ENCODE data around the gene HTRA2.
"Not testable (repeated sequence)": the region's sequence is repeated elsewhere in the genome, so short reads cannot be mapped to it uniquely, and the experiment has no call there.

The HTRA2 gene

DNA sequence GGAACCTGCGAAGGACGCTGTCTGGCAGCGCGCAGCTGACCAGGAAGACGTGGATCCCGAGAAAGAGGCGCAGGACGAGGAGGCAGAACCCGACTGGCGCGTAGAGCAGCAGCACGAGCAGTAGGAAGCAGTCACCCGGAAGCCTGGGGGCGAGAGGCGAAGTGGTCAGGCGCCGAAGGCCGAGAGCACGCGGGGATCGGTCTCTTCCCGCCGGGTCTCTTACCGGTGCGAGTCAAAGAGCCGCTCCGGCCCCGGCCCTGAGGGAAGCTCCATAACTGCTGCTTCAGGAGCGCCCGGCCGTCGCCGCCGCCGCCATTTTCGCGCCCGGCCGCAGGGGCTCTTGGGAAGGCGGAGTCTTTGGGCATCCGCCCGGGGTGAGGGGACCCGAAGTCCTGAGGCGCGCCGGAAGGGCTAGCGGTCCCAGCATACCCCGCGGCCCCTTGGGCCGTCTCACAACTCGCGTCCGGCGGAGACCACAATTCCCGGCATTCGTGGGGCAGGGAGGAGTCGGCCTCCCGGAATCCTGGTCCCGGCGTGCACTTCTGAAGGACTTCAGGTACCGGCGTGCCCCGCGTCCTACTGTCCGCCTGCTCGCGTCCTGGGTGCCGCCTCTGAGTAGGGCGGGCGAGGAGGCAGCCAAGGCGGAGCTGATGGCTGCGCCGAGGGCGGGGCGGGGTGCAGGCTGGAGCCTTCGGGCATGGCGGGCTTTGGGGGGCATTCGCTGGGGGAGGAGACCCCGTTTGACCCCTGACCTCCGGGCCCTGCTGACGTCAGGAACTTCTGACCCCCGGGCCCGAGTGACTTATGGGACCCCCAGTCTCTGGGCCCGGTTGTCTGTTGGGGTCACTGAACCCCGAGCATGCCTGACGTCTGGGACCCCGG is at the start of gene HTRA2, which contains the start of gene AUP1:
Gene HTRA2, plus strand, starts transcription at position 577 of the 882 bp plus-strand sequence. Its CDS starts 74 bp downstream, at position 651.
Gene AUP1, minus strand, starts transcription at position 350 of the 882 bp plus-strand sequence. Its CDS starts 77 bp downstream, at position 273.
- peak; percentile 99 for DNase-seq (ENCODE audit: low spot score)

DNA sequence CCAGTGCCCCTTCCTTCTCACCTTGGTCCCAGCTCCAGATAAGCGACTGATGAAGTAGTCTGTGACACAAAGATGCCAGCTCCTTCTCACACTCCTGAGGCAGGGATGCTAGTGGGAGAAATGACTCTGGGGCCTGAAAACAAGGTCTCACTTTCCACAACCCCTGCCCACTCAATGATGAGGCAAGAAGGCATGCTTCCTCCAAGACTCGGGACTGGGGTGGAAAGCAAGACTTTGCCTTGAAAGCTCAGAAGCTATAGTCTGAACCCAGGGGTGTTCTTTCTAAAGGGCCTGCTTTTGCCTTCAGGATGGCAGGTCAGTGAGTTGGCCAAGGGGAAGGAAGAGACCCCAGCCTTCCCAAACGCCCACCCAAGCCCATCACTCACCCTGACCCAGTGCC is 48.3 kb upstream of the HTRA2 start:
- no peak for DNase-seq (ENCODE audit: low spot score)

DNA sequence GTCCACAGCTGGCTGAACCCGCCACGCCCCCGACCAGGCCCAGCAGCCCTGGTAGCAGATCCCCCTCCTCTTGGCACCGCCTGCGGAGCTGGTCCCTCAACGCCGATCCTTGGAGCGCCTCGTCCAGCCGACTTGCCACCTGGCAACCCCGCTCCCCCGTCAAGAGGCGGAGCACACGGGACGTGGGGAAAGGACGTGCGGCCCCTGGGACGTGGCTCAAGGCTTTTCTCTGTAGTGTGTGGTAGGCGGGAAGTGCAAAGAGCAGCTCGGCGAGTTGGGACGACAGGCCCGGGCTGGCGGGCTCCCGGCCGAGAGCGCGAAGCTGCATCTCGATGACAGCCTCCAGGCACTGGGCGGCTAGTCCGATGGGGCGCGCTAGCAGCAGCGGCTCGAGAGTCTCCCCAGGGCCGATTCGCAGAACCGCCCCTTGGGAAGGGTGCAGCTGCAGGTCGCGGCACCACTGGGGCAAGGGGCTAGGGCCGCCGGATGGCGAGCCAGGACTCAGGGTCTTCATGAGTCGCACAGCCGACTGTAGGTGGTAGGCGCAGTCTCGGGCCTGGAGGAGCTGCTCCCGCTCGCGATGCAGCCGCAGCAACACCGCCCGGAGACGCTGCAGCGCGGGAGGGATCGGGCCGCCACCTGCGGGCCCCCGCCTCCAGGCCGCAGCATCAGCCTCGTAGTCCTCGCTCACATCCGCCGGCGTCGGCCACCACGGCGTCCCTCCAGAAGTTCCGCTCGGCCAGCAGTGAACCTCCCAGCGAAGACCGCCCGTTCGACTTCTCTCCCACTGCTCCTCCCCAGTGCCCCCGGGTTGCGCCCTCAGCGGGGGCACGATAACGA is 47.6 kb upstream of the HTRA2 start:
- peak; percentile 31 for DNase-seq (ENCODE audit: low spot score)

DNA sequence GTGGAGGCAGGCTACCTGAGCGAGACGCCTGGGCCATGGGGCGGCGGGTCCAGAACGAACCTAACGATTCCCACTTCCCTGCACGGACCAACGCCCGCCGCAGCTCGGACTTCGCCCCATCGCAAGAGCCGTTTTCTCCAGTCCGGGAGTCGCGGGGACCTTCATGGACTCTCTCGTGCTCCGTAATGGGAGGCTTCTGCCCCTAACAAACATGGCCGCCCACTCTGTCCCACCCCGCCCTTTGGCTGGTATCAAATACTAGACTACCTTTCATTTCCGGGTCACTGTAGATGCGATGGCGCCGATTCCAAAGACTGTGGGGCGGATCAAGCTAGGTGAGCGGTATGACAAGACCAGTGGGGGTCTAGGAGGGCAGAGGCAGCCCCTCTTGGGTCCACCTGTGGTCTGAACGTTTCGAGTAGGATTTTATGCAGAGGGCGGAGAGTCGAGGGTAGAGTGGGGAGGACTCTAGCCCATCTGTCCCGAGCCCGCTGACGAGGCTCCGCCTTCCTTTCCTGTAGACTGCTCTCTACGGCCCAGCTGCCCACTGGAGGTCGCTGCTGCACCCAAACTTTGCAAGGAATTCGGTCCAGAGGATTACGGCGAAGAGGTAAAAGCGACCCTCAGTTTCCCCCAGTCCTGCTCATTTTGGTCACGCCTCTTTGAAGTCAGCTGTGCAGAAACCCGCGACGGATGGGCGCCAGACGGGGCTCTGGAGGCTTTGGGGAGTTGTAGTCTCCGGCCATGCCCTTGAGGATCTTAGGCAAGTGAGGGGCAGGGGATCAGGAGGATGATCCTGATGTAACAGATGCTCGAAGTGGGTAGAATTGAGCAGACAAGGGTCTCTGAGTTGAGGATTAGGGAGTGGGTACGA is 46.7 kb upstream of the HTRA2 start, which contains the start of the genes CCDC142 and TTC31:
Gene CCDC142, minus strand, starts transcription at position 198 of the 874 bp plus-strand sequence. Its CDS starts 161 bp downstream, at position 37.
Gene TTC31, plus strand, starts transcription at position 281 of the 874 bp plus-strand sequence. Its CDS starts 15 bp downstream, at position 296.
- peak; percentile 94 for DNase-seq (ENCODE audit: low spot score)

DNA sequence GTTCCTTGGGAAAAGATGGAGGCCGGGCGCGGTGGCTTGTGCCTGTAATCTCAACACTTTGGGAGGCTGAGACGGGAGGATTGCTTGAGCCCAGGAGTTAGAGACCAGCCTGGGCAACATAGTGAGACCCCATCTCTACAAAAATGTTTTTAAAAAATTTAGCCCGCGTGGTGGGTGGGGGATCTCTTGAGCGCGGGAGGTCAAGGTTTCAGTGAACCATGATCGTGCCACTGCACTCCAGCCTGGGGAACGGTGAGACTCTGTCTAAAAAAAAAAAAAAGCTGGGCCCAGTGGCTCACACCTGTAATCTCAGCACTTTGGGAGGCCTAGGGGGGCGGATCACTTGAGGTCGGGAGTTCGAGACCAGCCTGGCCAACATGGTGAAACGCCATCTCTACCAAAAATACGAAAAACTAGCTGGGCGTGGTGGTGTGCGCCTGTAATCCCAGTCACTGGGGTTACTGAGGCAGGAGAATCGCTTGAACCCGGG is 46.0 kb upstream of the HTRA2 start:
- DNase-seq (ENCODE audit: low spot score), result not testable (repeated sequence)

DNA sequence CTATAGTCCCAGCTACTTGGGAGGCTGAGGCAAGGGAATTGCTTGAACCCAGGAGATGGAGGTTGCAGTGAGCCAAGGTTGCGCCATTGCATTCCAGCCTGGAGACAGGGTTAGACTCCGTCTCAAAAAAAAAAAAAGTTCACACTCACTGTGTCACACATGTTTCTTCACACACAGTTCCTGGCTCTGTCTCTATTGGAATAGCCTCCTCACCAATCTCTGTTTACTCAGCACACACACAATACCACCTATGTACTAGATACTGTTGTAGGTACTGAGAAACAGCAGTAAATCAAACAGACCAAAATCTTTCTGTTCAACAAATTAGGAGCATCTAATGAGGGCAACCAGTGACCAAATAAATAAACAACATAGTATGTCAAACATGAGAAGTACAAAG is 43.6 kb upstream of the HTRA2 start:
- no peak for DNase-seq (ENCODE audit: low spot score)

DNA sequence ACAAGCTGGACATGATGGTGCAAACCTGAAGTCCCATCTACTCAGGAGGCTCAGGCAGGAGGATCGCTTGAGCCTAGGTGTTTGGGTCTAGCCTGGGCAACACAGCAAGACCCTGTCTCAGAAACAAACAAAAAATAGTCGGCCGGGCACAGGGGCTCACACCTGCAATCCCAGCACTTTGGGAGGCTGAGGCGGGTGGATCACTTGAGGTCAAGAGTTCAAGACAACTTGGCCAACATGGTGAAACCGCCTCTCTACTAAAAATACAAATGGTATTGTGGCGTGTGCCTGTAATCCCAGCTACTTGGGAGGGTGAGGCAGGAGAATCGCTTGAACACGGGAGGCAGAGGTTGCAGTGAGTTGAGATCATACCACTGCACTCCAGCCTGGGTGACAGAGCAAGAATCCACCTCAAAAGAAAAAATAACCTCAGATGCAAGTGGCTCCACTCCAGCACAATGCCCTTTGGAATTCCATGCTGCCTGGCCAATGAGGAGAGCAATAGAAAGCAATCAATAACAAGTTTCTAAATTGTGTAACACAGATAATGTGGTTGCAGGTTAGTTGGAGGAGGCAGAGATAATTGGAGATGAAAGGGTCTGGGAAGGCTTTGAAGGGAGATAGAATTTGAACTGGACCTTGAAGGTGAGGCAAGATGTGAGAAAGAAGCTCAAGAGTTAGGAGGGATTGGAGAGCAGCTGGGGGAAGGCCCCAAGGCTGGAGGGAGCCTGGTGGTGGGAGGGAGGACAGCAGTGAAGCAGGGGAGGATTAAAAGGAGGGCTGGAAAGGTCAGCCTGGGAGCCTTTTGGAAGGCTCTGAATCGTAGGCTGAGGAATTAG is 40.9 kb upstream of the HTRA2 start:
- no peak for DNase-seq (ENCODE audit: low spot score)

DNA sequence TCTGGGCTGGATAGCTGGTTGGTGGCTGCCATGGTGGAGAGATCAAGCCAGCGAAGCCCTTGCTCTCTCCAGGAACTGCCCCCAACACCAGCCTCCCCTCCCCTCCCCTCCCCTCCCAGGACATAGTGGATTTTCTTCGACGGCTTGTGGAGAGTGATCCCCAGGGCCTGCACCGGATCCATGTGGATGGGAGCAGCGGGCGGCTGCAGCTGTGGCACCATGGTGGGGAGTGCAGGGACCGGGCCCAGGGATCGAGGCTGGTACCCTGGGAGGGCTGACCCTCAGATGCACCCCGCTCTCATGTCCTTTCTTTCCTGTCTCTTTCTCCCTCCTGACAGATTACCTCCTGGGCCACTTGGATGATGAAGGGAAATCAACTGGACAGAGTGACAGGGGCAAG is 39.8 kb upstream of the HTRA2 start:
- no peak for DNase-seq (ENCODE audit: low spot score)

DNA sequence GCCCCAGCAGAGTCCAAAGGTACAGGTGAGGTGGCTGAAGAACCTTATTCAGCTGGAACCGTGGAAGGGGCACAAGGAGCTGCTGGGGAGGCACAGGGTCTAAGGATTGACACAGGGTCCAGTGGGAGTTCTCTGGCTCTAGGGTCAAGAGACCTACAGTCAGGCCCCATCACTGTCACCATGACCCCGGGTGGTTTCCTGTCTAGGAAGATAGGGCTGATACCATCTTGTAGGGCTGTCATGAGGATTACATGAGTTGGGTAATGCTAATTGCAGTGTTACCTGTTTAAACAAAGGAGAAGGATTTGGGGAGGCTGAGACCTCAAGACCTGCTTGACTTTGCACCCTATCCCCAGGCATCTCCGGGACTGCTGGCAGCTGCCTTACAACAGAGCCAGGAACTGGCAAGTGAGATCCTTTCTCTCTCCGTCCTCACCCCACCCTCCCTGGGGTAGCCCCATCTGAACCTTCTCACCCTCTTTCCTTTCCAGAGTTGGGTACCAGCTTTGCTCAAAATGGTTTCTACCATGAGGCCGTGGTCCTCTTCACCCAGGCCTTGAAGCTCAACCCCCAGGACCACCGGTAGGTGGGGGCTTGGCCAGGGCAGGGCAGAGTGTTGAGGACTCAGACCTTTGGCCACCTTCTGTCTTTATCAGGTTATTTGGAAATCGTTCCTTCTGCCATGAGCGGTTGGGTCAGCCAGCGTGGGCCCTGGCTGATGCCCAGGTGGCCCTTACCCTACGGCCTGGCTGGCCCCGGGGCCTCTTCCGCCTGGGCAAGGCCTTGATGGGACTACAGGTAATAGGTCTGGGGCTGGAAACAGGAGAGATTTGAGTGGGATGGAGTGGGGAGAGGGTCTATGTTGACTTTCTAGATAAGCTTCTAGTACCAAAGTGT is 37.8 kb upstream of the HTRA2 start:
- DNase-seq (ENCODE audit: low spot score), result no peak

DNA sequence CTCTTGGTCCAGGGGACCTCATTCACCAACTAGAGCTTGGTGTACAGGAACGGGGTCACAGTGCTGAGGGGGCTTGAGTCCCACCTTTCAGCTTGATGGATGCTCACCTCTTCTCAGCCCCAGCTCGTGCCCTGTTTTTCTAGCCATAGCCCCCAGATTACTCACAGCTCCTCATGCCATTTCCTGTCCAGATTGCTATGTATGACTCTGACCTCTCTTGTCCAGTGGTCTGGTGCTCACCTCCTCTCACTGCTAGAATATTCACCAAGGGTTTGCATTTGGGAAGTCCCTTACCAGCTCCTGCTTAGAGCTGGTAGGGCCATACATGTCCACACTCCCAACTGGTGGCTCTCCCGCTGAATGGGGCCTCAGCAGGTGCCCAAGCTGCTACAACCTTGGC is 36.2 kb upstream of the HTRA2 start:
- no peak for DNase-seq (ENCODE audit: low spot score)

DNA sequence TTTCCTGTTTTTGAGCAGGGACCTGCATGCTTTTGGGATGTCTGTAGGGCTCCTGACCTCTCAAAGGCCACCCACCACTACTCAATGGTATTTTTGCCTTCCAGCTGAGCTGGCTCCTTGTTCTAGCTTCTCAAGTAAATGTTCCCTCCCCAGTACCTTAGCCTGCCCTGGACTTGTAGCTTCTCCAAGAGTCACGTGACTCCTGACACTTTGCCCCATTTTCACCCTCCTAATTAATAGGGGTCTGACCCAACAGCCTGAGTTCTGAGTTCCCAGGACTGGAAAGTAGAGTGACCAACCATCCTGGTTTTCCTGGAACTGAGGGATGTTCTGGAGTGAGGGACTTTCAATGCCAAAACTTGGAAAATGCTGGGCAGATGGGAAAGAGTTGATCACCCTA is 34.3 kb upstream of the HTRA2 start:
- DNase-seq (ENCODE audit: low spot score), result no peak

DNA sequence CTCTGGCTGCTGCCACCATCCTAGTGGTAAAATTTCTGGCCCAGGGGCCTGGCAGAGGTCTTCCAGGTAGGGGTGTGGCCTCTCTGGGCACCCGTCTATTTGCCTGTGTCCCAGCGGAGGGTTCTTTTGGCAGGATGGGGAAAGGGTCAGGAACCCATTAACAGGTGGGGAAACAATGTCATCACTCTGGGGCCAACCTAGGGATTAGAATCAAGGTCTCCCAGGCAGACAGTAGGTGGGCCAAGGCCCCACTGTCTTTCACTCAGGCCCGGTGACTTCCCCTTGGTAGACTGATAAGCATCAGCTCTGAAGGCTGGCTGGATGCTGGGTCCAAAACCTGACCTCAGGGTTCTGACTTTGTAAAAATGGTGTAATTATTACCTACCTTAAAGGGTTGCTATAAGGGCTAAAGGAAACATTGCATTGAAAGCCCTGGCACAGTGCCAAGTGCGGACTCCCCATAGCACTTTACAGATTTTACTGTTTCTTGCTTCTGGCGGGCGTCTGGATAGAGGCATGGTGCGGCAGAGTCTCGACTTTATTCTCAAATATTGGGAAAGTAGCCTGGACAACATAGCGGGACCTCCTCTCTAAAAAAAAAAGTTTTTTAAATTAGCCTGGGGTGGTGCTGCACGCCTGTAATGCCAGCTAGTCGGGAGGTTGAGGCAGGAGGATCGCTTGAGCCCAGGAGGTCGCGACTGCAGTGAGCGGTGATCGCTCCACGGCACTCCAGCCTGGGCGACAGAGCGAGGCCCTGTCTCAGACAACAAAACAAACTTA is 32.5 kb upstream of the HTRA2 start:
- DNase-seq (ENCODE audit: low spot score), result no peak

DNA sequence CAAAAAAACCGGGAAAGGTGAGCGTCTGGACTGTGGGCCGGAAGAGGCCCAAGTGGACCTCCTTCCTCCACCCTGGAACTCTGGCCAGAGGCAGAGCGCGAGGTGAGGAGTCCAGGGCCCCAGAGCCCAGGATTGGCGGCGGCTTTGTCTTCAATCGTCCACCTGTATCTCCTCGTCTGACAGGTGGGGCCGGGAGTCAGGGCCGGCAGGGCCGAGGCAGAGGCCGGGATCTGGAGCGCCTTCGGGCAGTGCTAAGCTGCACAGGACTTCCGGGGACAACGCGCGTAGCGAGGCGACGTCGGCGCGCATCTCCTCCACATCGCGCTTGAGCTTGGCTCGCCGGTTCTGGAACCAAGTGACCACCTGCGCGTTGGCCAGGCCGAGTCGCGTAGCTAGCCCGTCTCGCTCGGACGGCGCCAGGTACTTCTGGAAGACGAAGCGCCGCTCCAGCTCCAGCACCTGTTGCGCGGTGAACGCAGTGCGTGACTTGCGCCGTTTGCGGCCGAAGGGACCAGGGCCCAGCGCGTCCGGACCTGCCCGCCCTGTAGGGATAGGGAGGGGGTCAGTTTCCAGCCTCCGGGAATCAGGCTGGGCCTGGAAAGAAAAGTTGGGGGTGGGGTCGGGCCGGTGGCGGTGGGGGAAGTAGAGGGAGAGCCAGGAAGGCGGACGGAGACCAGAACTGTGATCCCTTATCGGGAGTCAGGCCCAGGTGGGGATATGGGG is 31.8 kb upstream of the HTRA2 start:
- no peak for DNase-seq (ENCODE audit: low spot score)

DNA sequence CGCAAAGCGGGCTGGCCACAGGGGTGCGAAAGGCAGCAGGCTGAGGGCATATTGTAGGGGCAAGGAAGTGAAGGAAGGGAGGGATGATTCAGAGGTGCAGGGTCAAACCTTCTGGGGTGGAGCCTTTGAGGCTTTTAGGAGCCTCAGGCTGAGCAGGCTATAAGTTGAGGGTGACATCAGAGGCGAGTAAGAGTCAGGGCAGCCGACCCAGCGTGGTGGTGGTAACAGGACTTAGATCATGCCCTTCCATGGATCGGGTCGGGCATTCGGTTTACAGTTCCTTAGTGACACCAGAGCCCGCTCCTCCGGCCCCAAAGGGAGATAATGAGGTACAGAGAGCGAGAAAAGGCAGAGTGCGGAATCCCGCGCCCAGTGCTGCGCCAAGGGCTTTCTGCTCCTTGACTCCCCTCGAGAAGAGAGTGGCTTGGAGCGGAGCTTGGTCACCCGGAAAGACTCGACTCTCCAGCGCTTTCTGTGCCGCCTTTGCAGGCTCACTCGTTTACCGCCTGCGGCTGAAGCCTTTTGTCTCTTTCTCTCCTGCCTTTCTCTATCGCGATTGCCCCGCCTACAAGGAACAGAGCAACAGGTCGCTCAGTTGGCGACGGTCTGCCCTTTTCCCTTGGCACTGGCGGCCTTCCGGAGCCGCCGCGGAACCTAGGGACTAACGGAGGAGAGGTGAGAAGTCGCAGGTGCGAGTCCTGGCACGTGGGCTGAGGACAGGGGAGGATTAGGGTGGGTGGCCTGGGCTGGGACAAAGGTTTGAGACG is 31.1 kb upstream of the HTRA2 start:
- DNase-seq (ENCODE audit: low spot score), result peak; percentile 21

DNA sequence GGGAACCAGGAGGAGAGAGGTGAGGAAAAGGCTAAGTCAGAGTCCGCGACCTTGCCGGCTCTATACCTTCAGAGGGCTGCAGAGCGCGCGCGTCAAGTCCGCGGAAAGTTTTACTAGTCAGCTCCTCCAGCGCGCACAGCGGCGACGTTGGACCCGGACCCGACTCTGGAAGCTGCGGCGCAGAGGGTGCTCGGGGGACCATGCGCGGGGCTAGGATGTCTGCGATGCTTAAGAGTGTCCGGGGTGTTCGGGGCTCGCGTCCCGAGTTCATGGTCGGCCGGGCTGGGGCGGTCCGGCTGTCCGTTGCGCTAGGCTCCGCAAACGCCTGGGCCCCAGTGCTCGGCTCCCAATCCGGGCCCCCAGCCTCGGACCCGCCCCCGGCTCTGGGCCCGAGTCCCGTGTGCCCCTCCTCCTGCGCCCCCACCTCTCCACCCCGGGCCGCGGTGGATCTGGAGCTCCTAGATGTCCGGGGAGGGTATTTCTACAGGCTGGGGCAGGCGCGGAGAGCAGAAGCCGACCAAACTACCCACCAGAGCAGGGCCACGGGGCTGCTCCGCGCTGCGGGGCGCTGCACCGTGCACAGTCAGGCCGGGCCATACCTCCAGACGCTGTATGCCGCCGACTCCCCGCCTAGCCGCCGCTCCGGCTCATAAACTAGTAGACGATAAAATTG is 30.3 kb upstream of the HTRA2 start, which contains the start of gene LBX2:
Gene LBX2, minus strand, starts transcription at position 337 of the 673 bp plus-strand sequence. Its CDS starts 66 bp downstream, at position 271.
- no peak for DNase-seq (ENCODE audit: low spot score)

DNA sequence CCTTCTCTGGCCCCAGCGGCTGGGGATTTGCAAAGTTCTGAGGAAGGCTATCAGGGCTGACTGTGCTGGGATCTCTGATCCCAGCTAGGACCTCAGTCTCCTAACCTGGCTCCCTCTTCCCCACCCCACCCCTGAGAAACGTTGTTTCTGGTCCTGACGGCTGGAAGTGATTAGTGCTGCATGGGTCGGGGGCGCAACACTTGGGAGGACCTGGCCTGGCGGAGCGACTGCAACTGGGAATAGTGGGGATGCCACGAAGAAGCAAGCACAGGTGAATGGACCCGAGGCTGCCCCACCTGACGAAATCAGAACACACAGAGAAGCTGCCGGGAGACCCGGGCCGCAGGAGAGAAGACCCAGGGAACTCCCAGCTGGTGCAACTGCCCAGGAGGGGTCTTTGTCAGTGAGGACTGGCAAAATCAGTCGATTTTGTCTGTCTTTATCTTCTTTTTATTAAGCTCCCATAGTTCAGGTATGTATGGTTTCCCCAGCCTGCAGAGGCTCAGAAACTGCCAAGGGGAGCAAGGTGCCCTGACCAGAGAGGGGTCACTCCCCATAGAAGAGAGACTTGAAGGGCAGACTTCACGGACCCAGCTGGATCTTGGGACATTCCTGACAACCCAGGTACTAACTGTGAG is 29.7 kb upstream of the HTRA2 start:
- DNase-seq (ENCODE audit: low spot score), result no peak

Data from AG08395 (cell line).